ENCODE data around the gene ESRRA.

The ESRRA gene

GRCh38 chr11:64357904-64358535 lies 52.7 kb downstream of the ESRRA start:
- Histone ChIP-seq H3K4me1 (ENCODE audit: control insufficient read depth in 1 of 2, insufficient read depth in 1 of 2, low read depth in 1 of 2, low read length in 1 of 2) (peaks cover 30 to 38% of the 10 kb centered on the region in 2 experiments), H3K27me3 (no peaks in the 10 kb centered on the region), H3K36me3 (peaks cover 75% of the 10 kb centered on the region), H3K27ac (peak overlapping the region; percentile 68), H3K4me3 (ENCODE audit: low read depth in 1 of 2, low read length in 1 of 2) (peak overlapping the region in 1 of 2 experiments; percentile 74), H3K9me3 (no peaks in the 10 kb centered on the region)
- no peak for TF ChIP-seq CTCF (IDR thresholded peaks at IDR 0.05)

- Histone ChIP-seq H3K36me3 (peaks cover 75% of the 10 kb centered on the region), H3K27me3 (no peaks in the 10 kb centered on the region), H3K27ac (peak overlapping the region; percentile 68), H3K4me3 (ENCODE audit: low read depth in 1 of 2, low read length in 1 of 2) (peak overlapping the region; percentile 74), H3K9me3 (no peaks in the 10 kb centered on the region), H3K4me1 (ENCODE audit: control insufficient read depth in 1 of 2, insufficient read depth in 1 of 2, low read depth in 1 of 2, low read length in 1 of 2) (peaks cover 30 to 38% of the 10 kb centered on the region in 2 experiments)
- TF ChIP-seq CTCF (IDR thresholded peaks at IDR 0.05), result no peak
Measured at GRCh38 chr11:64358536-64358906, 53.2 kb downstream of the ESRRA start.

- TF ChIP-seq CTCF (IDR thresholded peaks at IDR 0.05), result peak; percentile 9
- Histone ChIP-seq H3K4me1 (ENCODE audit: control insufficient read depth in 1 of 2, insufficient read depth in 1 of 2, low read depth in 1 of 2, low read length in 1 of 2) (peaks cover 30 to 38% of the 10 kb centered on the region in 2 experiments), H3K27ac (peak within 1 kb of the TSS; percentile 68), H3K36me3 (peaks cover 75% of the 10 kb centered on the region), H3K9me3 (no peaks in the 10 kb centered on the region), H3K27me3 (no peaks in the 10 kb centered on the region), H3K4me3 (ENCODE audit: low read depth in 1 of 2, low read length in 1 of 2) (peak within 1 kb of the TSS; percentile 74)
Measured at GRCh38 chr11:64358907-64359711, 53.8 kb downstream of the ESRRA start, which contains the start of gene RPS6KA4. Gene RPS6KA4 (plus strand): TSS chr11:64359162. CDS start chr11:64359236, 74 bp downstream.

- TF ChIP-seq CTCF (IDR thresholded peaks at IDR 0.05), result peak; percentile 28
- no peaks in the 10 kb centered on the region for H3K27me3 ChIP-seq
- H3K4me1 ChIP-seq (ENCODE audit: control insufficient read depth in 1 of 2, insufficient read depth in 1 of 2, low read depth in 1 of 2, low read length in 1 of 2), result peaks cover 27 to 38% of the 10 kb centered on the region in 2 experiments
- peak overlapping the region; percentile 74 for H3K4me3 ChIP-seq (ENCODE audit: low read depth in 1 of 2, low read length in 1 of 2)
- peak overlapping the region; percentile 68 for H3K27ac ChIP-seq
- no peaks in the 10 kb centered on the region for H3K9me3 ChIP-seq
- peaks cover 71% of the 10 kb centered on the region for H3K36me3 ChIP-seq
Measured at GRCh38 chr11:64359712-64360445, 54.6 kb downstream of the ESRRA start.

GRCh38 chr11:64360448-64360921 lies 55.2 kb downstream of the ESRRA start:
- H3K36me3 ChIP-seq, result peaks cover 71% of the 10 kb centered on the region
- H3K9me3 ChIP-seq, result no peaks in the 10 kb centered on the region
- no peaks in the 10 kb centered on the region for H3K27me3 ChIP-seq
- H3K4me1 ChIP-seq (ENCODE audit: control insufficient read depth in 1 of 2, insufficient read depth in 1 of 2, low read depth in 1 of 2, low read length in 1 of 2), result peaks cover 27 to 38% of the 10 kb centered on the region in 2 experiments
- peak overlapping the region; percentile 74 for H3K4me3 ChIP-seq (ENCODE audit: low read depth in 1 of 2, low read length in 1 of 2)
- H3K27ac ChIP-seq, result peak overlapping the region; percentile 68
- TF ChIP-seq CTCF (IDR thresholded peaks at IDR 0.05), result no peak
